GM12872 (cell line): ENCODE measurements around the gene CRYBA2.

Experiments used
- CTCF ChIP-seq: IDR thresholded peaks from 3 replicates; pipeline ENCODE4 v1.5.1; 2011; ENCODE audit warnings: low read depth, mild to moderate bottlenecking, low read length, moderate library complexity; ENCODE audit not compliant: insufficient read depth

The CRYBA2 gene

GRCh38 chr2:218961651-218962570 lies 31.3 kb downstream of the CRYBA2 start:
- TF ChIP-seq CTCF: no peak

- TF ChIP-seq CTCF: no peak
Measured at GRCh38 chr2:218961229-218961628, 32.0 kb downstream of the CRYBA2 start.

GRCh38 chr2:218960309-218961165 lies 32.7 kb downstream of the CRYBA2 start:
- no peak for TF ChIP-seq CTCF

GRCh38 chr2:218959761-218960308 lies 33.4 kb downstream of the CRYBA2 start:
- TF ChIP-seq CTCF: no peak

- TF ChIP-seq CTCF: no peak
Measured at GRCh38 chr2:218959141-218959731, 34.0 kb downstream of the CRYBA2 start, which contains the start of gene CDK5R2. Gene CDK5R2, plus strand, starts transcription at chr2:218959666. Its CDS starts 155 bp downstream, at chr2:218959821.

GRCh38 chr2:218958276-218958675 lies 34.9 kb downstream of the CRYBA2 start:
- TF ChIP-seq CTCF: no peak
